Posterior cingulate gyrus (tissue), 11 donors: ENCODE measurements around the gene CYP27C1.

Experiments
- DNase-seq, 10 donors: peaks; one replicate each; pipeline versions ENCODE4 v3.0.0 to v3.0.0-alpha.2; 2020 to 2021; ENCODE audit warnings: mixed read lengths in 3 of 10
- intact Hi-C: fragments of 100-400 bp; cut with DNase I; formaldehyde crosslinking; loops from one replicate; pipeline ENCODE4 v1.15.1; 2023

Gene CYP27C1

GRCh38 chr2:127138281-127138680 lies 81.8 kb downstream of the CYP27C1 start:
- no peak for DNase-seq
- intact Hi-C loops, result no loop called here

GRCh38 chr2:127137741-127138140 lies 82.4 kb downstream of the CYP27C1 start:
- peak in 2 of 10 donors; percentile 54 to 85 for DNase-seq

DNA sequence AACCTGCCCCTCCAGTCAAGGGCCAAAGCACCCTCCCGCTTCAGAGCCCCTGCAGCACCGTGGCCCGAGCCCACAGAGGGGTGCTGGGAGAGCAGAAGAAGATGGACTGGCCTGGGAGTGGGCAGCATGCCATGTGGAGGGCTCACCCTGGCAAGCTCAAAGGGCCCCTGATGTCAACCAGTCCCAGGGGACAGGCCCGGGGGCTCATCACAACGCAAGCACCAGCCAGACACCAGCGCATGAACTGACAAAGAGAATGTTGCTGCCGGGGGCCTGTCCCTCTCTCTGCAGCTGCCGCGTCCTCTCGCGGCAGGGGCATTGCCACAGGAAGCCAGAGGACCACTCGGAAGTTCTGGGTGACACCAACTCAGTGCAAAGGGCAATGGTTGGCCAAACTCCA lies 82.9 kb downstream of the CYP27C1 start:
- intact Hi-C loops, result no loop called here
- peak in 3 of 10 donors; percentile 26 to 84 (median 55) for DNase-seq

More at GRCh38 chr2:127137741-127138140, 82.4 kb downstream of the CYP27C1 start:
- intact Hi-C loops, result no loop called here

DNA sequence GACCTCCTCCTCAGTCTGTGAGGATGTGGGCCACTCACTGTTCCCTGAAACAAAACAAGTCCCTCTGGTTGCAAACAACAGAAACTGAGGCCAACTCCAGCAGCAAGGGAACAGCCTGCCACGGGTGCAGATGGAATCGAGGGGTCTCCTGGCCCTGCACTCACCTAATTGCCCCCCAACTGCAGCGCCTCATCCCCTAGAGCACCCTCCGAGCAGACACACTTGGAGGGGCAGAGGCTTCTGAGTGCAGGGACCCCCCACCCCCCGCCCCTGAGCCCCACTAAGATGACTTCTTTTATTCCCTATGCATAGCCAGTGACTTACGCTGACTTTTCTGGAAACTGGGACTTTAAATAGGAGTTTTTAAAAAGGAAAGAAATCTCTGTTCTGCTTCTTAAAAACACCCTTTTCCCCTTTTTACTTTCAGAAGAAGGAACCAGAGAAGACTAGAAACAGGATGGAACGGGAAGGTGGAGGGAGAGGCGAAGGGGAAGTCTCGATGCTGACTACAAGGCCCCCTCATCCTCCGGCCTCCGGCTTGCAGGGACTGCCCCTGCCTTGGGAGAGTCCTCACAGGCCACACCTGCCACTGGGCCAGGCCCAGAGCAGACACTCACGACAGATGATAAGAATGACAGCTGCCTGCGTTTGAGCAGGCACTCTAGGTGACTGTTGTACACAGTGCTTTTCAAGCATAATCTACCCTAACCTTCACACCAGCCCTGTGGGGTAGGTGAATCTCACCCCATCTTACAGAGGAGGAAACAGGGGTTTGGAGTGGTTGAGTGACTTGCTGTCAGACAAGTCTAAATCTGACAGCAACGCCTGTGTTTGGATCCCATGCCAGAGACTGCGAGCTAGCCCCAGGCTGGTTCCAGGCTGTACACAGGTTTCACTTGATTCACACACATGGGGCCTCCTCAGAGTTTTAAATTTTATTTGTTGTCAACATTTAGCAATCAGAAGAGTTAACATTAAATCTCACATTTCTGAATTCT lies 85.0 kb downstream of the CYP27C1 start:
- intact Hi-C loops, result no loop called here
- peak in 1 of 10 donors; percentile 75 for DNase-seq

DNA sequence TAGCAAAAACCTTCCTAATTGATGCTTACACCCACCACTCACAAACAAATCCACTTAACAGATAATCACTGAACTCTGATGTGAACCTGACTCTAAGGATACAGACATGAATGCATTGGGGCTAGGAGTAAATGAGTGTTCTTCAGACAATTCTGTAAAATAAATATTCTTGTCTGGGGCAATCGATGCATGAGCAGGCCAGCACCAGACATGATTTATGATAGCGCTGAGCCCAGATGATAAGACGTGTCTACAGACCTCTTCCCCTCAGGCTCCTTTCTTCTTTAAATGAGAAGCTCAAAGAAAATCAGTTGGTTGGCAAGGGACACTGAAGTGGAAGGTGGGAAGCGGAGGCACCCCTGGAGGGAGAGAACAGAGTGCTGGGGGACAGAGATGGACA lies 85.9 kb downstream of the CYP27C1 start:
- no peak for DNase-seq
- intact Hi-C loops, result no loop called here
